Colonic mucosa (tissue), 4 donors: ENCODE measurements around the gene IARS2. TPM values are rescaled to one million over a fixed set of nuclear protein-coding genes. Genes with fewer than 3 reads are reported as not detected.

Experiments
- DNase-seq: peaks from one replicate; pipeline ENCODE4 v3.0.0-alpha.2; 2020
- H3K27ac ChIP-seq: fragments of 200-600 bp; one replicate; pipeline ENCODE4 v1.8.0; 2021
- H3K27me3 ChIP-seq: fragments of 200-600 bp; one replicate; pipeline ENCODE4 v1.8.0; 2021
- H3K36me3 ChIP-seq: fragments of 200-600 bp; one replicate; pipeline ENCODE4 v1.8.0; 2021
- H3K4me1 ChIP-seq: fragments of 200-600 bp; one replicate; pipeline ENCODE4 v1.8.0; 2021; ENCODE audit warnings: mild to moderate bottlenecking
- H3K4me3 ChIP-seq: fragments of 200-600 bp; one replicate; pipeline ENCODE4 v1.8.0; 2021
- H3K9ac ChIP-seq, 2 donors: one replicate each; pipeline ENCODE4 v1.7.0; 2013; ENCODE audit warnings: control low read depth in 2 of 2, low read depth in 2 of 2, low read length in 2 of 2
- H3K9me3 ChIP-seq: fragments of 200-600 bp; one replicate; pipeline ENCODE4 v1.8.0; 2021
- CTCF ChIP-seq: fragments of 200-600 bp; IDR thresholded peaks from one replicate; pipeline ENCODE4 v1.8.0; 2022; ENCODE audit warnings: antibody characterized with exemption, mild to moderate bottlenecking
- intact Hi-C: fragments of 100-400 bp; cut with DNase I; formaldehyde crosslinking; loops from one replicate; pipeline ENCODE4 v1.14.1; 2022
- total RNA-seq, 2 donors: library from RNA; stranded (reverse); fragmentation: NEBNext Ultra II Directional in 1 of 2; extraction: Animal tissue kit (Norgen Biotek cat#: 25700) in 1 of 2; gene quantifications; one replicate each; pipeline ENCODE4 v1.2.1, GENCODE V29; 2021
- donor health status: healthy.
- donor health status: DM: no; HTN: no; CAD: no.
- donor health status: DM: no; HTN: no; CAD: no.

The IARS2 gene
- total RNA-seq, 2 donors from 2014 or later, result 80.6 to 114 TPM

- Histone ChIP-seq H3K9me3 (no peaks in the 10 kb centered on the region), H3K4me1 (no peaks in the 10 kb centered on the region), H3K9ac (no peak overlapping the region), H3K27me3 (no peaks in the 10 kb centered on the region), H3K4me3 (no peak overlapping the region), H3K36me3 (peaks cover 8% of the 10 kb centered on the region), H3K27ac (no peak overlapping the region)
- intact Hi-C loops, result no loop called here
- TF ChIP-seq CTCF, result no peak
- no peak for DNase-seq
Observed at GRCh38 chr1:220056374-220056773, 37.6 kb upstream of the IARS2 start.

- peaks cover 8% of the 10 kb centered on the region for H3K36me3 ChIP-seq
- intact Hi-C loops, result no loop called here
- no peak overlapping the region for H3K9ac ChIP-seq
- no peak overlapping the region for H3K27ac ChIP-seq
- no peak for DNase-seq
- no peaks in the 10 kb centered on the region for H3K4me1 ChIP-seq
- H3K9me3 ChIP-seq, result no peaks in the 10 kb centered on the region
- no peak overlapping the region for H3K4me3 ChIP-seq
- H3K27me3 ChIP-seq, result no peaks in the 10 kb centered on the region
- no peak for TF ChIP-seq CTCF
Observed at GRCh38 chr1:220060876-220061275, 33.1 kb upstream of the IARS2 start.

- peaks cover 8% of the 10 kb centered on the region for H3K36me3 ChIP-seq
- no peak overlapping the region for H3K4me3 ChIP-seq
- no peak for TF ChIP-seq CTCF
- H3K27ac ChIP-seq, result no peak overlapping the region
- H3K9me3 ChIP-seq, result no peaks in the 10 kb centered on the region
- H3K4me1 ChIP-seq, result no peaks in the 10 kb centered on the region
- no peak overlapping the region for H3K9ac ChIP-seq
- DNase-seq, result no peak
- intact Hi-C loops, result no loop called here
- H3K27me3 ChIP-seq, result no peaks in the 10 kb centered on the region
Observed at GRCh38 chr1:220062629-220063028, 31.3 kb upstream of the IARS2 start.

GRCh38 chr1:220067269-220068204 is 26.4 kb upstream of the IARS2 start:
- DNase-seq, result no peak
- Histone ChIP-seq H3K4me3 (no peak overlapping the region), H3K9me3 (no peaks in the 10 kb centered on the region), H3K9ac (no peak overlapping the region), H3K27ac (no peak overlapping the region), H3K27me3 (no peaks in the 10 kb centered on the region), H3K4me1 (no peaks in the 10 kb centered on the region), H3K36me3 (no peaks in the 10 kb centered on the region)
- TF ChIP-seq CTCF, result no peak
- intact Hi-C loops, result no loop called here

- Histone ChIP-seq H3K27me3 (no peaks in the 10 kb centered on the region), H3K4me1 (no peaks in the 10 kb centered on the region), H3K27ac (no peak overlapping the region), H3K4me3 (no peak overlapping the region), H3K9me3 (no peaks in the 10 kb centered on the region), H3K36me3 (peaks cover 5% of the 10 kb centered on the region), H3K9ac (no peak overlapping the region)
- no peak for TF ChIP-seq CTCF
- intact Hi-C loops, result no loop called here
- DNase-seq, result no peak
Observed at GRCh38 chr1:220076861-220077762, 16.8 kb upstream of the IARS2 start.
